Psoas muscle (tissue), 8 donors: ENCODE data around the gene TTLL6. TPM values are rescaled to one million over a fixed set of nuclear protein-coding genes. Genes with fewer than 3 reads are reported as not detected.

ENCODE experiments used
- ATAC-seq, 4 donors: fragments of 200-7000 bp; cut with Tn5 transposase; one replicate each; pipeline ENCODE4 v1.9.1; 2020; ENCODE audit warnings: moderate library complexity in 3 of 4, mild to moderate bottlenecking in 2 of 4
- DNase-seq, 2 donors: peaks; one replicate each; pipeline ENCODE4 v3.0.0-alpha.2; 2020
- H3K27ac ChIP-seq: fragments of 200-600 bp; one replicate; pipeline ENCODE4 v1.8.0; 2022
- H3K27me3 ChIP-seq, 3 donors: fragments of 200-600 bp in 1 of 3; one replicate each; pipeline versions ENCODE4 v1.6.1 to v1.8.0; 2013 to 2022; ENCODE audit warnings: low read length in 2 of 3, mild to moderate bottlenecking in 2 of 3, moderate library complexity in 1 of 3; ENCODE audit not compliant: insufficient read depth in 3 of 3
- H3K36me3 ChIP-seq, 2 donors: fragments of 200-600 bp in 1 of 2; one replicate each; pipeline versions ENCODE4 v1.6.1 to v1.8.0; 2013 to 2022; ENCODE audit warnings: low read depth in 1 of 2, mild to moderate bottlenecking in 1 of 2, moderate library complexity in 1 of 2; ENCODE audit not compliant: insufficient read depth in 1 of 2
- H3K4me1 ChIP-seq: fragments of 200-600 bp; one replicate; pipeline ENCODE4 v1.8.0; 2022
- H3K4me3 ChIP-seq: fragments of 200-600 bp; one replicate; pipeline ENCODE4 v1.8.0; 2022; ENCODE audit warnings: mild to moderate bottlenecking
- H3K9me3 ChIP-seq: fragments of 200-600 bp; one replicate; pipeline ENCODE4 v1.8.0; 2022
- WGBS, 3 donors: extraction: QIAGEN DNeasy Blood & Tissue Kit; methylation state at CpG; one replicate each; pipeline versions ENCODE4 v1.1.6 to v1.1.7; 2013; 5-methylcytosine and 5-hydroxymethylcytosine counted together
- intact Hi-C, 2 donors: fragments of 100-400 bp; cut with DNase I; formaldehyde crosslinking; loops; one replicate each; pipeline versions ENCODE4 v1.11.0 to v1.14.2; 2022
- polyA plus RNA-seq, 3 donors: library from polyadenylated mRNA; stranded (reverse); fragments of 200-250 nt; gene quantifications; one replicate each; pipeline ENCODE4 v1.2.3, GENCODE V29; 2013
- total RNA-seq, 4 donors: library from RNA; stranded (reverse); fragmentation: NEBNext Ultra II Directional in 2 of 4; extraction: Animal tissue kit (Norgen Biotek cat#: 25700) in 2 of 4; gene quantifications; one replicate each; pipeline versions ENCODE4 v1.2.1 to v1.2.4, GENCODE V29; 2021 to 2023
- TF ChIP-seq, protein P1 (sequence below): fragments of 200-600 bp; IDR thresholded peaks from one replicate; pipeline ENCODE4 v1.8.0; 2022; ENCODE audit warnings: antibody characterized with exemption
- donor health status: healthy with polysubstance abuse.
- donor health status: DM: no; HTN: no; CAD: no; lungs with moderate emphysema.
- donor health status: Bipolar disorder and iron deficiency.
- donor health status: healthy.
- donor health status: DM: yes; HTN: yes; CAD: no.
- donor health status: DM: no; HTN: no; CAD: no.
- donor health status: DM: no; HTN: no; CAD: no.
- donor health status: DM: yes; HTN: yes; CAD: no.

TTLL6 gene
- total and polyA plus RNA-seq, 7 donors: 0.03 to 0.05 TPM; not detected in 5

DNA sequence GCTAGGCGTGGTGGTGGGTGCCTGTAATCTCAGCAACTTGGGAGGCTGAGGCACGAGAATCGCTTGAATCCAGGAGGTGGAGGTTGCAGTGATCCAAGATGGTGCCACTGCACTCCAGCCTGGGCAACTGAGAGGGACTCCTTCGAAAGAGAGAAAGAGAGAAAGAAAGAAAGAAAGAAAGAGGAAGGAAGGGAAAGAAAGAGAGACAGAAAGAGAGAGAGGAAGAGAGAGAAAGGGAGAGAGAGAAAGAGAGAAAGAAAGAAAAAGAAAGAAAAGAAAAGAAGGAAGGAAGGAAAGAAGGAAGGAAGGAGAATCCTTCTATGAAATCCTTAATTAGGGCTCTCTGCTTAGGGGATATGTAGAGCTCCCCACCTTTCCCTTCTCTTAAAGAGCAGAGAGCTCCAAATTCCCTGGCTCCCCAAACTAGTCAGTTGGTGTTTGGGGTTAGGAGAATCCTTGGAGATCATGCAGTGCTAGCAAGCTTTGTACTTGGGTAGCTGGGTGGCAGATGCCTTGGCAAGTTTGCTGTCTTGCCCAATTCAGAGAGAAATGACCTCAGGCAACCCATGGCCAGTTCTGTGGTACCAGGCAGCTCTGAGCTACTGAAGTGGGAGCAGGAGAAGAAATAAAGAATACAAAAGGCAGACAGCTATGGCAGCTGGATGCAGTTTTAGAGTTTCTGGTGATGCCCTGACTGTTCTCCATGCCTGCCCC is 79.5 kb downstream of the TTLL6 start:
- DNase-seq: no peak
- TF ChIP-seq, protein P1, sequence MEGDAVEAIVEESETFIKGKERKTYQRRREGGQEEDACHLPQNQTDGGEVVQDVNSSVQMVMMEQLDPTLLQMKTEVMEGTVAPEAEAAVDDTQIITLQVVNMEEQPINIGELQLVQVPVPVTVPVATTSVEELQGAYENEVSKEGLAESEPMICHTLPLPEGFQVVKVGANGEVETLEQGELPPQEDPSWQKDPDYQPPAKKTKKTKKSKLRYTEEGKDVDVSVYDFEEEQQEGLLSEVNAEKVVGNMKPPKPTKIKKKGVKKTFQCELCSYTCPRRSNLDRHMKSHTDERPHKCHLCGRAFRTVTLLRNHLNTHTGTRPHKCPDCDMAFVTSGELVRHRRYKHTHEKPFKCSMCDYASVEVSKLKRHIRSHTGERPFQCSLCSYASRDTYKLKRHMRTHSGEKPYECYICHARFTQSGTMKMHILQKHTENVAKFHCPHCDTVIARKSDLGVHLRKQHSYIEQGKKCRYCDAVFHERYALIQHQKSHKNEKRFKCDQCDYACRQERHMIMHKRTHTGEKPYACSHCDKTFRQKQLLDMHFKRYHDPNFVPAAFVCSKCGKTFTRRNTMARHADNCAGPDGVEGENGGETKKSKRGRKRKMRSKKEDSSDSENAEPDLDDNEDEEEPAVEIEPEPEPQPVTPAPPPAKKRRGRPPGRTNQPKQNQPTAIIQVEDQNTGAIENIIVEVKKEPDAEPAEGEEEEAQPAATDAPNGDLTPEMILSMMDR: no peak
- peaks cover 0 to 99% (median 53%) of the 10 kb centered on the region in 3 donors for H3K27me3 ChIP-seq

DNA sequence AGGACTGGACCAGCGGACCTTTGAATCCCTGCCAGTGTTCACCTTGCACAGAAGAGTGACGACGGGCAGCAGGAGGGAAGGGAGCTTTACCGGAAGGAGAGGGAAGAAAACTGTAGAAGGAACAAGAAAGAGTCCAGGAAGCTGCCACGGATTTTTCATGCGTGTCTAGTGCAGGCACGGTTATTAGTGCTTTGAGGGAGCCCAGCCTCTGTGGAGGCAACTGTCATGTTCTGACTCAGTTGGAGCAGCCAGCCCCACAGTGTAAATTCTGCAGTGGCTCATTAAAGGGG is 82.0 kb downstream of the TTLL6 start:
- TF ChIP-seq, protein P1: no peak
- intact Hi-C loops: no loop called here
- no peaks in the 10 kb centered on the region for H3K4me1 ChIP-seq
- H3K27ac ChIP-seq: no peak overlapping the region
- ATAC-seq: no peak
- WGBS, 3 donors: 2 to 10% (median 5%) methylated on average over 7 of the region's 7 CpGs
- no peak overlapping the region for H3K4me3 ChIP-seq
- peaks cover 0 to 97% (median 43%) of the 10 kb centered on the region in 3 donors for H3K27me3 ChIP-seq
- H3K9me3 ChIP-seq: no peaks in the 10 kb centered on the region
- H3K36me3 ChIP-seq: no peaks in the 10 kb centered on the region
- DNase-seq: no peak

More for the DNA sequence above, 79.5 kb downstream of the TTLL6 start:
- 54 to 62% (median 57%) methylated on average over 4 of the region's 4 CpGs for WGBS, 3 donors
- H3K36me3 ChIP-seq: no peaks in the 10 kb centered on the region
- no peaks in the 10 kb centered on the region for H3K9me3 ChIP-seq
- no peak overlapping the region for H3K27ac ChIP-seq
- no peak overlapping the region for H3K4me3 ChIP-seq
- no peak for ATAC-seq
- intact Hi-C loops: no loop called here
- H3K4me1 ChIP-seq: no peaks in the 10 kb centered on the region

DNA sequence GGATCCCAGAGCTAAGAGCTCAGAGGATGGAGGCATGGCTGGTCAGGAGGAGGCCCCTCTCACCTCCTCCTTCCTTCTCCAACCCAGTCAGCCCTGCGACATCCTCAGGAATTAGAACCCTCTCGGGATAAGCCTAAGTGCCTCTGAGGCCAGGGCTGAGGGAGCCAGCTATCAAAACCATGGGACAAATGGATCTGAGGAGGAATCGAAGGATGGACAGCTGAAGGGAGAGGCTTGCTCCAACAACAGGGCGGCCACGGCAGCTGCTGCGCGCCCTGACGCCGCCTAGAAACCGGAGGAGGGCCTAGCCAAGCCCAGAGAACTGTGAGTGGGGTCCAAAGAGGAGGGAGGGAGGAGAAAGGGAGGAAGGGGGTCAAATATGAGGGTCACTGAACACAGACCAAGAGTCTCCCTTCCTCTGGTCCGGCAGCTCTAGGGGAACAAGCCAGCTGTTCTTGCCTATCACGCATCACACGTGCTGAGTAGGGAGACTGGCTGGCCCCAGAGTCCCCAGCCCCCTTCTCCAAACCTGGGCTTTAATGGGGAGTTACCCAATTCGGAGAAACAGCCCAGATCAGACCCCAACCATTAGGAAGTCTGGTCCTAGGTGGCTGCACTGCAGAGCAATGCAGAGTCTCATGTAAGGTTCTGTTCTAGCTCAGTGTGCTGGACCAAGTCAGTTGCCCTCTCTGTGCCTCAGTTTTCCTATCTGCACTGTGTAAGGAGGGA is 82.5 kb downstream of the TTLL6 start:
- no peaks in the 10 kb centered on the region for H3K36me3 ChIP-seq
- ATAC-seq (no peak), DNase-seq (no peak)
- no peak overlapping the region for H3K27ac ChIP-seq
- H3K4me1 ChIP-seq: no peaks in the 10 kb centered on the region
- intact Hi-C loops: no loop called here
- no peak overlapping the region for H3K4me3 ChIP-seq
- 5 to 9% (median 6%) methylated on average over 13 to 14 of the region's 14 CpGs for WGBS, 3 donors
- H3K27me3 ChIP-seq: peaks cover 0 to 97% (median 46%) of the 10 kb centered on the region in 3 donors
- no peaks in the 10 kb centered on the region for H3K9me3 ChIP-seq
- TF ChIP-seq, protein P1: no peak

- DNase-seq (no peak), ATAC-seq (no peak)
- intact Hi-C loops: no loop called here
- Histone ChIP-seq H3K4me3 (no peak overlapping the region), H3K27me3 (peaks cover 0 to 97% (median 46%) of the 10 kb centered on the region in 3 donors), H3K27ac (no peak overlapping the region), H3K4me1 (no peaks in the 10 kb centered on the region), H3K9me3 (no peaks in the 10 kb centered on the region), H3K36me3 (no peaks in the 10 kb centered on the region)
- 15 to 19% (median 16%) methylated on average over 22 of the region's 22 CpGs for WGBS, 3 donors
- TF ChIP-seq, protein P1: no peak
Measured at GRCh38 chr17:48733632-48734328, 83.2 kb downstream of the TTLL6 start.
